Stimulated activated CD8-positive, alpha-beta memory T cell treated with anti-CD3 and anti-CD28 coated beads, Interleukin-12 subunit alpha, Interleukin-12 subunit beta, amount 100 ng/mL, for 24 hours (primary cell): Measurements from ENCODE around the gene RNF41.

Experiments
- DNase-seq: peaks from one replicate; pipeline ENCODE4 v3.0.0-alpha.2; 2020; ENCODE audit errors: extremely low read depth

The RNF41 gene

GRCh38 chr12:56243731-56244181, 22.0 kb upstream of the RNF41 start:
- DNase-seq, result no peak

- no peak for DNase-seq
These were observed 21.3 kb upstream of the RNF41 start for GRCh38 chr12:56242986-56243385.

GRCh38 chr12:56241424-56242303, 19.9 kb upstream of the RNF41 start:
- DNase-seq, result no peak

GRCh38 chr12:56237552-56237951, 15.8 kb upstream of the RNF41 start:
- DNase-seq, result no peak

GRCh38 chr12:56236985-56237384, 15.3 kb upstream of the RNF41 start:
- DNase-seq, result no peak

GRCh38 chr12:56236091-56236490, 14.4 kb upstream of the RNF41 start:
- DNase-seq, result no peak

GRCh38 chr12:56234746-56235436, 13.2 kb upstream of the RNF41 start:
- no peak for DNase-seq

- no peak for DNase-seq
These were observed 9.5 kb upstream of the RNF41 start for GRCh38 chr12:56231184-56231582.

- DNase-seq, result no peak
These were observed 8.9 kb upstream of the RNF41 start for GRCh38 chr12:56230432-56231183.

GRCh38 chr12:56229916-56230431, 8.3 kb upstream of the RNF41 start, which contains the start of gene SLC39A5:
TSS of gene SLC39A5 (plus strand) at chr12:56230051. CDS start at chr12:56231275, 1,224 bp downstream.
- DNase-seq, result no peak

- no peak for DNase-seq
These were observed 7.4 kb upstream of the RNF41 start for GRCh38 chr12:56229082-56229481.

- DNase-seq, result no peak
These were observed 3.2 kb upstream of the RNF41 start for GRCh38 chr12:56224954-56225353.

- peak; percentile 88 for DNase-seq
These were observed 2.5 kb upstream of the RNF41 start, which contains the start of gene NABP2 for GRCh38 chr12:56224102-56224701. TSS of gene NABP2 (plus strand) at chr12:56224342. CDS start at chr12:56224857, 515 bp downstream.

GRCh38 chr12:56223571-56224101, 1.9 kb upstream of the RNF41 start:
- DNase-seq, result no peak

GRCh38 chr12:56222531-56222895, 791 bp upstream of the RNF41 start:
- no peak for DNase-seq

GRCh38 chr12:56221232-56221756, 428 bp downstream of the RNF41 start:
- no peak for DNase-seq

GRCh38 chr12:56220611-56221231, 1.0 kb downstream of the RNF41 start:
- no peak for DNase-seq

GRCh38 chr12:56219840-56220239, 1.9 kb downstream of the RNF41 start:
- no peak for DNase-seq

GRCh38 chr12:56216461-56216860, 5.3 kb downstream of the RNF41 start:
- DNase-seq, result no peak

- no peak for DNase-seq
These were observed 7.8 kb downstream of the RNF41 start for GRCh38 chr12:56213878-56214277.
